ENCODE results near the gene TMPRSS6. TPM values are rescaled to one million over a fixed set of nuclear protein-coding genes. Genes with fewer than 3 reads are reported as not detected.
A peak's percentile ranks its signal among the peaks of the same experiment; 100 is the strongest.

TMPRSS6 gene
- total and polyA plus RNA-seq, 2 of the 8 experiments (the other 6 are each of a cell fraction or from before 2014, with no cell fraction given), result 0.02 TPM; not detected in 1

- 87 to 100% methylated on average over 5 to 13 of the region's 13 CpGs for WGBS, 2 experiments (ENCODE audit: extremely low coverage in 1 of 2, insufficient coverage in 1 of 2, insufficient read length in 1 of 2, insufficient replicate concordance in 2 of 2, low coverage in 1 of 2, low lambda C conversion rate in 2 of 2, missing lambda C conversion rate in 1 of 2)
- peak overlapping the region; percentile 21 for H3K4ac ChIP-seq (replicated peaks; ENCODE audit: insufficient read length, low read depth, low read length)
Observed at GRCh38 chr22:37111156-37111717, 1.7 kb upstream of the TMPRSS6 start.

More at GRCh38 chr22:37111156-37111717, 1.7 kb upstream of the TMPRSS6 start:
- Histone ChIP-seq H3K4me1 (replicated peaks in 1 of 4; ENCODE audit: control insufficient read depth in 3 of 4, insufficient read depth in 4 of 4, low read length in 3 of 4) (peaks cover 0 to 5% (median under 1%) of the 10 kb centered on the region in 4 experiments; a peak in 2 of 7 replicates), H3K36me3 (ENCODE audit: control insufficient read depth in 2 of 4, insufficient read depth in 4 of 4, low read length in 3 of 4) (no peaks in the 10 kb centered on the region), H3K27ac (ENCODE audit: low read depth, low read length) (no peak overlapping the region), H3K23ac (ENCODE audit: insufficient read length) (no peak overlapping the region), H3K27me3 (replicated peaks in 1 of 4; ENCODE audit: control insufficient read depth in 3 of 4, extremely low read depth in 1 of 4, insufficient read depth in 3 of 4, low read length in 3 of 4) (peaks cover 0 to 2% (median under 1%) of the 10 kb centered on the region in 4 experiments; a peak in 2 of 7 replicates), H3K79me1 (ENCODE audit: low read depth, low read length) (no peaks in the 10 kb centered on the region), H4K20me1 (replicated peaks in 1 of 2; ENCODE audit: control insufficient read depth in 1 of 2, insufficient read depth in 2 of 2, low read length in 2 of 2) (peaks cover 0 to 3% of the 10 kb centered on the region in 2 experiments), H3K56ac (replicated peaks; ENCODE audit: insufficient read length, low read depth, low read length) (peak overlapping the region; percentile 56), H2BK15ac (ENCODE audit: low read length) (peak overlapping the region; percentile 10; the same call in 1 of the 2 replicates), H2BK20ac (ENCODE audit: low read length) (0 out of 2 replicates have a peak overlapping the region, but pooled peaks have one; percentile 4), H3K9ac (replicated peaks in 1 of 4; ENCODE audit: extremely low read depth in 1 of 4, low read depth in 3 of 4, low read length in 3 of 4) (no peak overlapping the region), H2AK5ac (ENCODE audit: low read depth, low read length) (peak overlapping the region; percentile 83; the same call in 1 of the 2 replicates), H3K14ac (ENCODE audit: insufficient read length) (peak overlapping the region; percentile 5), H3K23me2 (ENCODE audit: low read depth, low read length) (peaks cover 6% of the 10 kb centered on the region; the same call in 1 of the 2 replicates), H2BK12ac (ENCODE audit: low read depth, low read length) (peak overlapping the region; percentile 13; the same call in 1 of the 2 replicates), H4K8ac (ENCODE audit: extremely low read depth, insufficient read depth, low read length) (no peak overlapping the region), H4K5ac (ENCODE audit: insufficient read length, low read depth, low read length) (no peak overlapping the region), H3K4me3 (ENCODE audit: extremely low read depth in 1 of 4, insufficient read depth in 2 of 4, low read depth in 3 of 4, low read length in 4 of 4) (no peak overlapping the region), H3K79me2 (ENCODE audit: control insufficient read depth in 1 of 2, insufficient read depth in 2 of 2, low read length in 2 of 2) (no peaks in the 10 kb centered on the region), H3K18ac (ENCODE audit: extremely low read depth, low read length) (no peak overlapping the region), H2BK120ac (replicated peaks; ENCODE audit: low read depth, low read length) (no peak overlapping the region), H2AFZ (ENCODE audit: low read length) (no peak overlapping the region), H2BK5ac (ENCODE audit: low read depth, low read length) (no peak overlapping the region), H3K4me2 (ENCODE audit: insufficient read depth in 1 of 2, low read depth in 2 of 2, low read length in 2 of 2) (no peak overlapping the region), H4K91ac (replicated peaks; ENCODE audit: insufficient read length, low read length) (no peak overlapping the region), H3K9me3 (ENCODE audit: insufficient read depth in 2 of 2, low read depth in 1 of 2, low read length in 1 of 2) (no peaks in the 10 kb centered on the region)
- TF ChIP-seq NRF1 (IDR thresholded peaks at IDR 0.05; ENCODE audit: low read depth, low read length) (no peak), RNF2 (IDR thresholded peaks at IDR 0.05; ENCODE audit: borderline replicate concordance, low read depth, low read length, missing control alignments, poor library complexity, severe bottlenecking) (no peak), E2F6 (IDR thresholded peaks at IDR 0.05) (no peak), TEAD4 (IDR thresholded peaks at IDR 0.05; ENCODE audit: low read depth, low read length) (no peak), KDM5A (IDR thresholded peaks at IDR 0.05; ENCODE audit: low read length) (no peak), ATF2 (IDR thresholded peaks at IDR 0.05; ENCODE audit: low read length) (no peak), GABPA (IDR thresholded peaks at IDR 0.05; ENCODE audit: borderline replicate concordance, insufficient read depth, low read length) (no peak), KDM4A (IDR thresholded peaks at IDR 0.05; ENCODE audit: low read depth, low read length, severe bottlenecking) (no peak), HDAC2 (IDR thresholded peaks at IDR 0.05; ENCODE audit: borderline replicate concordance in 1 of 2, low read depth in 2 of 2, low read length in 2 of 2) (no peak), POLR2AphosphoS5 (IDR thresholded peaks at IDR 0.05; ENCODE audit: low read depth, low read length) (no peak)
- DNase-seq (ENCODE audit: low read depth in 1 of 2, low spot score in 2 of 2), result no peak
- POLR2A ChIA-PET (ENCODE audit: partially characterized antibody), result no interaction called here
- FAIRE-seq, result no peak
- CTCF ChIA-PET (ENCODE audit: partially characterized antibody), result no interaction called here
